HEK293 (cell line): ENCODE results near the gene HPCAL1.

ENCODE experiments used
- CTCF ChIA-PET: fragments of 350-600 bp; formaldehyde crosslinking; extraction: SDS; loops from one replicate; lab custom pipeline; 2021; ENCODE audit warnings: antibody characterized with exemption; lab: Yijun Ruan, JAX
- POLR2A ChIA-PET: fragments of 300-600 bp; formaldehyde crosslinking; extraction: SDS; loops from one replicate; lab custom pipeline; 2020; ENCODE audit warnings: antibody characterized with exemption, inconsistent platforms; lab: Yijun Ruan, JAX
- H3K27ac ChIP-seq: fragments of 200-500 bp; sonication (Bioruptor generic); 2 replicates; pipeline ENCODE4 v1.5.1; 2014; ENCODE audit warnings: low read depth, low read length, control low read depth, inconsistent platforms; ENCODE audit errors: extremely low read depth
- H3K36me3 ChIP-seq, 2 experiments: fragments of 200-500 bp in 1 of 2; sonication (Bioruptor generic) in 1 of 2; 1 replicate in 1 of 2; 2 replicates in 1 of 2; pipeline ENCODE4 v1.5.1; 2014 to 2017; ENCODE audit warnings: inconsistent platforms in 2 of 2, low read length in 2 of 2; ENCODE audit not compliant: control insufficient read depth in 2 of 2, insufficient read depth in 1 of 2
- H3K4me1 ChIP-seq: fragments of 200-500 bp; sonication (Bioruptor generic); 2 replicates; pipeline ENCODE4 v1.5.1; 2014; ENCODE audit warnings: mild to moderate bottlenecking, low read length, inconsistent platforms; ENCODE audit not compliant: control insufficient read depth, insufficient read depth
- H3K4me3 ChIP-seq: 2 replicates; pipeline ENCODE4 v1.5.1; 2011; ENCODE audit warnings: low read depth, mild to moderate bottlenecking, control low read depth, low read length, moderate library complexity
- H3K9me3 ChIP-seq: fragments of 200-500 bp; sonication (Bioruptor generic); 2 replicates; pipeline ENCODE4 v1.5.1; 2014; ENCODE audit warnings: low read depth, low read length, inconsistent platforms; ENCODE audit not compliant: control insufficient read depth, insufficient read depth
- BCL11A ChIP-seq: fragments of 450-650 bp; formaldehyde crosslinking; IDR thresholded peaks from 2 replicates; pipeline ENCODE4 v1.5.1; 2016; ENCODE audit warnings: low read depth, missing biosample characterization, missing genetic modification characterization
- FEZF1 ChIP-seq: fragments of 450-650 bp; formaldehyde crosslinking; IDR thresholded peaks from 2 replicates; pipeline ENCODE4 v1.5.1; 2016; ENCODE audit warnings: missing biosample characterization, missing genetic modification characterization
- GLIS2 ChIP-seq: fragments of 450-650 bp; formaldehyde crosslinking; IDR thresholded peaks from 2 replicates; pipeline ENCODE4 v1.5.1; 2016; ENCODE audit warnings: missing biosample characterization, missing genetic modification characterization
- KLF16 ChIP-seq: fragments of 450-650 bp; formaldehyde crosslinking; IDR thresholded peaks from 2 replicates; pipeline ENCODE4 v1.5.1; 2017; ENCODE audit warnings: missing biosample characterization, missing genetic modification characterization
- ZIC2 ChIP-seq: fragments of 450-650 bp; formaldehyde crosslinking; IDR thresholded peaks from 2 replicates; pipeline ENCODE4 v1.5.1; 2016; ENCODE audit warnings: missing biosample characterization, missing genetic modification characterization
- ZNF112 ChIP-seq: fragments of 450-650 bp; formaldehyde crosslinking; IDR thresholded peaks from 2 replicates; pipeline ENCODE4 v1.5.0; 2017; ENCODE audit warnings: missing biosample characterization, missing genetic modification characterization
- ZNF274 ChIP-seq, 2 experiments: fragments of 200-500 bp in 1 of 2; fragments of 450-650 bp in 1 of 2; sonication (Bioruptor generic) in 1 of 2; formaldehyde crosslinking in 1 of 2; IDR thresholded peaks; 2 replicates each; pipeline versions ENCODE4 v1.5.1 to v1.6.1; 2014 to 2016; ENCODE audit warnings: borderline replicate concordance in 1 of 2, inconsistent platforms in 1 of 2, low read length in 1 of 2, missing biosample characterization in 1 of 2, missing genetic modification characterization in 1 of 2
- ZNF354C ChIP-seq: fragments of 450-650 bp; formaldehyde crosslinking; IDR thresholded peaks from 2 replicates; pipeline ENCODE4 v1.5.1; 2016; ENCODE audit warnings: missing biosample characterization, missing genetic modification characterization, low read depth, borderline replicate concordance
- ZNF621 ChIP-seq: fragments of 450-650 bp; formaldehyde crosslinking; IDR thresholded peaks from 2 replicates; pipeline ENCODE4 v1.5.1; 2017; ENCODE audit warnings: missing biosample characterization, missing genetic modification characterization
- ZNF654 ChIP-seq: fragments of 450-650 bp; formaldehyde crosslinking; IDR thresholded peaks from 2 replicates; pipeline ENCODE4 v1.5.1; 2016; ENCODE audit warnings: low read depth, missing biosample characterization, missing genetic modification characterization
- ZNF768 ChIP-seq: fragments of 450-650 bp; formaldehyde crosslinking; IDR thresholded peaks from 2 replicates; pipeline ENCODE4 v1.5.1; 2018; ENCODE audit warnings: missing biosample characterization, mild to moderate bottlenecking, missing genetic modification characterization
- ZSCAN30 ChIP-seq: fragments of 450-650 bp; IDR thresholded peaks from 2 replicates; pipeline ENCODE4 v1.5.1; 2018; ENCODE audit warnings: missing biosample characterization, mild to moderate bottlenecking, missing genetic modification characterization, moderate library complexity
- TF ChIP-seq, protein P1 (sequence below): fragments of 450-650 bp; formaldehyde crosslinking; IDR thresholded peaks from 2 replicates; pipeline ENCODE4 v1.5.1; 2016; ENCODE audit warnings: missing biosample characterization, missing genetic modification characterization
- TF ChIP-seq, protein P2 (sequence below): fragments of 450-650 bp; formaldehyde crosslinking; IDR thresholded peaks from 2 replicates; pipeline ENCODE4 v1.5.1; 2017; ENCODE audit warnings: missing biosample characterization, missing genetic modification characterization
- TF ChIP-seq, protein P3 (sequence below): fragments of 450-650 bp; formaldehyde crosslinking; IDR thresholded peaks from 2 replicates; pipeline ENCODE4 v1.5.1; 2016; ENCODE audit warnings: missing biosample characterization, missing genetic modification characterization
- TF ChIP-seq, protein P4 (sequence below): fragments of 450-650 bp; formaldehyde crosslinking; IDR thresholded peaks from 2 replicates; pipeline ENCODE4 v1.5.1; 2016; ENCODE audit warnings: missing biosample characterization, missing genetic modification characterization
- TF ChIP-seq, protein P5 (sequence below): fragments of 450-650 bp; formaldehyde crosslinking; IDR thresholded peaks from 2 replicates; pipeline ENCODE4 v1.5.1; 2017; ENCODE audit warnings: missing biosample characterization, missing genetic modification characterization
- TF ChIP-seq, protein P6 (sequence below): fragments of 450-650 bp; formaldehyde crosslinking; optimal IDR thresholded peaks from 2 replicates; pipeline ENCODE3; 2016; ENCODE audit warnings: missing biosample characterization, mild to moderate bottlenecking, missing genetic modification characterization

The HPCAL1 gene

DNA sequence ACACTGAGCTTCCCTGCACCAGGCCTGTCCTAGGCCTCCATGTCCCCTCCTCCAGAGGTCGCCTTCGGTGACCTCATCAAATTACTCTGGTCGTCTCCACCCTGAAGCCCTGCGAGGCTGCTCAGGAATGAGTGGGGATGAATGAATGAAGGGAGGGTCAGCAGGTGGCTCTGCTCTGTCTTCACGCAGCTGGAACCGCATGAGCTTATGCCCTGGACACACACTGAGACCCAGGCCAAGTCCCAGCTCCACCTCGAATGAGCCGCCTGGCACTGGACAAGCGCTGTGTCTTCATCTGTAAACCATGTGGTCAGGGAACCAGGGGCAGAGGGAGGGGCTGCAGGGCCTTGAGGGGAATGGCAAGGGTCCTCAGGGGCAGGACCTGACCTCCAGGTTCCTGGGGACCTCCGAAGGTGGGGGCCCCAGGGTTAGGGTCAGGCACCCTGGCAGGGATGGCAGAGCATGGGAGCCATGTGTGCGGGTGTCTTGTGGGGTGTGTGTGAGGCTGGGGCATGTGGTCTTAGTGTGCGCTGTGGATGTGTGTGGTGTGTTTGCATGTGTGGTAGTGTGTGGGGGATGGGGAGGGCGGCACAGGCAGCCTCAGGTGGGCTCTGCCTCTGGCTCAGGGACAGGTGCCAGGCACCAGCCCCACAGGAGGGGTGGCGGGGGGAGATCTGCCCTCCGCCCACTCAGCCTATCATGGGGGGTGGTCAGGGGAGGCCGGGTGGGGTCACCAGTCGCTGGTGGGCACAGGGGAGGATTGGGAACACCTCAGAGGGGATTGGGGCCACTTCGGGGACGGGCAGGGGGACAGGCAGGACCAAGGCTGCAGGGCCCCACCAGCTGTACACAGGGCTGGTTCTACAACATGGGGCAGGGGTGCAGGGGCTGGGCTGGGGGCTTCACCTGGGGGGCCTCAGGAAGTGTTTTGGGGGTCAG, 131.5 kb downstream of the HPCAL1 start:
- POLR2A ChIA-PET: interaction anchor here (0.8 to 1.8 kb wide), 7 partner anchors 14 to 591 kb away, joined by 3 to 17 read pairs (median 5); partner anchors contain the start of genes ODC1 and TAF1B
- no peaks in the 10 kb centered on the region for H3K9me3 ChIP-seq
- H3K4me3 ChIP-seq: no peak overlapping the region
- H3K4me1 ChIP-seq: no peaks in the 10 kb centered on the region
- H3K27ac ChIP-seq: no peak overlapping the region
- CTCF ChIA-PET: interaction anchor here (0.6 to 4.6 kb wide), 52 partner anchors 7 to 665 kb away, joined by 3 to 81 read pairs (median 5); partner anchors contain the start of genes CYS1, ODC1 and RRM2
- TF ChIP-seq, protein P1, sequence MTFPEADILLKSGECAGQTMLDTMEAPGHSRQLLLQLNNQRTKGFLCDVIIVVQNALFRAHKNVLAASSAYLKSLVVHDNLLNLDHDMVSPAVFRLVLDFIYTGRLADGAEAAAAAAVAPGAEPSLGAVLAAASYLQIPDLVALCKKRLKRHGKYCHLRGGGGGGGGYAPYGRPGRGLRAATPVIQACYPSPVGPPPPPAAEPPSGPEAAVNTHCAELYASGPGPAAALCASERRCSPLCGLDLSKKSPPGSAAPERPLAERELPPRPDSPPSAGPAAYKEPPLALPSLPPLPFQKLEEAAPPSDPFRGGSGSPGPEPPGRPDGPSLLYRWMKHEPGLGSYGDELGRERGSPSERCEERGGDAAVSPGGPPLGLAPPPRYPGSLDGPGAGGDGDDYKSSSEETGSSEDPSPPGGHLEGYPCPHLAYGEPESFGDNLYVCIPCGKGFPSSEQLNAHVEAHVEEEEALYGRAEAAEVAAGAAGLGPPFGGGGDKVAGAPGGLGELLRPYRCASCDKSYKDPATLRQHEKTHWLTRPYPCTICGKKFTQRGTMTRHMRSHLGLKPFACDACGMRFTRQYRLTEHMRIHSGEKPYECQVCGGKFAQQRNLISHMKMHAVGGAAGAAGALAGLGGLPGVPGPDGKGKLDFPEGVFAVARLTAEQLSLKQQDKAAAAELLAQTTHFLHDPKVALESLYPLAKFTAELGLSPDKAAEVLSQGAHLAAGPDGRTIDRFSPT (tag by site-specific recombination): 0 out of 2 replicates have a peak, but pooled peaks have one; percentile 20
- TF ChIP-seq ZIC2 (0 out of 2 replicates have a peak, but pooled peaks have one; percentile 2), ZNF621 (tag by site-specific recombination) (no peak), ZNF354C (tag by site-specific recombination) (no peak), BCL11A (0 out of 2 replicates have a peak, but pooled peaks have one; percentile 8)
- peaks cover 0 to 7% of the 10 kb centered on the region in 2 experiments; a peak in 1 of 3 replicates for H3K36me3 ChIP-seq

DNA sequence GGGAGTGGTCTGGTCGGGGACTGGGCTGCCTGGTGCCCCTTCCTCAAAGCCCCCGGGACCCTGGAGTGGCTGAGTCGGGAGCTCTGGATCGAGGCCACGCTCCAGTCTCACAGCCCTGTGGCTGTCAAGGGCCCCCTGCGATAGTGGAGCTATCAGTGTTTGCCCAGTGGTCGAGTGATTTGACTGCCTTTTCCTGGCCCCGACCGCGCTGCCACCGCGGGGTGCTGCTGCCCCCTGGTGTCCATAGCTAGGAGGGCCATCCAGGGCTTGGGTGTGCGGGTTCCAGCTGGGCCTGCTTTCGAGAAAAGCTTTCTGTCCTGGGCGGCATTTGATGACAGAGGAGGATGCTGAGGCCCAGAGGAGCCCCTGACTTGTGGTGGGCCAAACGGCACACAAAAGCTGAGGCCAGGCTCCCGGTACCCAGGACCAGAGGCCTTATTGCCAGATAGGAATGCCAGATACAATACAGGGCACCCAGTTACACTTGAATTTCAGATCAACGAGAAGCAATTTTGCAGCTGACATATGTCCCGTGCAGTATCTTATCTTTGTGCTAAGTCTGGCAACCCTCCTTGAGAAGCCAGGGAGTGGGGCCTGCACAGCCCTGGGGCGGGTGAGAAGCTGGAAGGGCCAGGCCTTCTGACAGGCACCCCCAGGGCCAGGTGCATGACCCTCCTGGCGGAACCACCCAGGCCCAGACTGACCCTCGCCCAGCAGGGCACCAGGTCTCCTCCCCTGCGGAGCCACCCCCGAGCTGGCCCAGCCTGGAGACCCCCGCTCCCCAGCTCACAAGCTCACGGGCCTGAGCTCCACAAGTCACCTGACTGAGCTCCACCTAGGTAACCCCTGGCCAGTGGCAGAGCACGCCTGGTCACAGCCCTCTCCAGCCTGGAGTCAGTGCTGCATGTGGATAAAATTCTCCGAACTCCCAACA, 132.4 kb downstream of the HPCAL1 start:
- Histone ChIP-seq H3K27ac (no peak overlapping the region), H3K4me1 (no peaks in the 10 kb centered on the region), H3K4me3 (no peak overlapping the region), H3K9me3 (no peaks in the 10 kb centered on the region), H3K36me3 (peaks cover 0 to 17% of the 10 kb centered on the region in 2 experiments; a peak in 2 of 3 replicates)
- POLR2A ChIA-PET: interaction anchor here (0.7 to 1.8 kb wide), 7 partner anchors 13 to 592 kb away, joined by 3 to 17 read pairs (median 5); partner anchors contain the start of genes ODC1 and TAF1B
- CTCF ChIA-PET: interaction anchor here (0.5 to 4.6 kb wide), 65 partner anchors 8 to 983 kb away, joined by 3 to 81 read pairs (median 4); partner anchors contain the start of genes CYS1, ODC1 and RRM2
- TF ChIP-seq ZNF112 (tag by site-specific recombination) (no peak), BCL11A (peak; percentile 21; the same call in 1 of the 2 replicates), GLIS2 (tag by site-specific recombination) (peak; percentile 26; the same call in 1 of the 2 replicates), ZNF274 (IDR thresholded peaks at IDR 0.05; ENCODE audit: low read length) (no peak), ZNF274 (tag by site-specific recombination; IDR thresholded peaks at IDR 0.05; ENCODE audit: borderline replicate concordance) (no peak), ZIC2 (peak; percentile 88), ZNF621 (tag by site-specific recombination) (no peak), KLF16 (tag by site-specific recombination) (no peak), FEZF1 (tag by site-specific recombination) (peak; percentile 28; the same call in 1 of the 2 replicates), ZSCAN30 (peak; percentile 88), ZNF768 (tag by site-specific recombination) (no peak), ZNF654 (tag by site-specific recombination) (peak; percentile 91)
- TF ChIP-seq, protein P2, sequence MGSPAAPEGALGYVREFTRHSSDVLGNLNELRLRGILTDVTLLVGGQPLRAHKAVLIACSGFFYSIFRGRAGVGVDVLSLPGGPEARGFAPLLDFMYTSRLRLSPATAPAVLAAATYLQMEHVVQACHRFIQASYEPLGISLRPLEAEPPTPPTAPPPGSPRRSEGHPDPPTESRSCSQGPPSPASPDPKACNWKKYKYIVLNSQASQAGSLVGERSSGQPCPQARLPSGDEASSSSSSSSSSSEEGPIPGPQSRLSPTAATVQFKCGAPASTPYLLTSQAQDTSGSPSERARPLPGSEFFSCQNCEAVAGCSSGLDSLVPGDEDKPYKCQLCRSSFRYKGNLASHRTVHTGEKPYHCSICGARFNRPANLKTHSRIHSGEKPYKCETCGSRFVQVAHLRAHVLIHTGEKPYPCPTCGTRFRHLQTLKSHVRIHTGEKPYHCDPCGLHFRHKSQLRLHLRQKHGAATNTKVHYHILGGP (tag by site-specific recombination): 0 out of 2 replicates have a peak, but pooled peaks have one; percentile 9
- TF ChIP-seq, protein P3, sequence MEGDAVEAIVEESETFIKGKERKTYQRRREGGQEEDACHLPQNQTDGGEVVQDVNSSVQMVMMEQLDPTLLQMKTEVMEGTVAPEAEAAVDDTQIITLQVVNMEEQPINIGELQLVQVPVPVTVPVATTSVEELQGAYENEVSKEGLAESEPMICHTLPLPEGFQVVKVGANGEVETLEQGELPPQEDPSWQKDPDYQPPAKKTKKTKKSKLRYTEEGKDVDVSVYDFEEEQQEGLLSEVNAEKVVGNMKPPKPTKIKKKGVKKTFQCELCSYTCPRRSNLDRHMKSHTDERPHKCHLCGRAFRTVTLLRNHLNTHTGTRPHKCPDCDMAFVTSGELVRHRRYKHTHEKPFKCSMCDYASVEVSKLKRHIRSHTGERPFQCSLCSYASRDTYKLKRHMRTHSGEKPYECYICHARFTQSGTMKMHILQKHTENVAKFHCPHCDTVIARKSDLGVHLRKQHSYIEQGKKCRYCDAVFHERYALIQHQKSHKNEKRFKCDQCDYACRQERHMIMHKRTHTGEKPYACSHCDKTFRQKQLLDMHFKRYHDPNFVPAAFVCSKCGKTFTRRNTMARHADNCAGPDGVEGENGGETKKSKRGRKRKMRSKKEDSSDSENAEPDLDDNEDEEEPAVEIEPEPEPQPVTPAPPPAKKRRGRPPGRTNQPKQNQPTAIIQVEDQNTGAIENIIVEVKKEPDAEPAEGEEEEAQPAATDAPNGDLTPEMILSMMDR (tag by site-specific recombination): peak; percentile 92
- TF ChIP-seq, protein P4, sequence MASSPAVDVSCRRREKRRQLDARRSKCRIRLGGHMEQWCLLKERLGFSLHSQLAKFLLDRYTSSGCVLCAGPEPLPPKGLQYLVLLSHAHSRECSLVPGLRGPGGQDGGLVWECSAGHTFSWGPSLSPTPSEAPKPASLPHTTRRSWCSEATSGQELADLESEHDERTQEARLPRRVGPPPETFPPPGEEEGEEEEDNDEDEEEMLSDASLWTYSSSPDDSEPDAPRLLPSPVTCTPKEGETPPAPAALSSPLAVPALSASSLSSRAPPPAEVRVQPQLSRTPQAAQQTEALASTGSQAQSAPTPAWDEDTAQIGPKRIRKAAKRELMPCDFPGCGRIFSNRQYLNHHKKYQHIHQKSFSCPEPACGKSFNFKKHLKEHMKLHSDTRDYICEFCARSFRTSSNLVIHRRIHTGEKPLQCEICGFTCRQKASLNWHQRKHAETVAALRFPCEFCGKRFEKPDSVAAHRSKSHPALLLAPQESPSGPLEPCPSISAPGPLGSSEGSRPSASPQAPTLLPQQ (tag by site-specific recombination): 0 out of 2 replicates have a peak, but pooled peaks have one; percentile 35
- TF ChIP-seq, protein P5, sequence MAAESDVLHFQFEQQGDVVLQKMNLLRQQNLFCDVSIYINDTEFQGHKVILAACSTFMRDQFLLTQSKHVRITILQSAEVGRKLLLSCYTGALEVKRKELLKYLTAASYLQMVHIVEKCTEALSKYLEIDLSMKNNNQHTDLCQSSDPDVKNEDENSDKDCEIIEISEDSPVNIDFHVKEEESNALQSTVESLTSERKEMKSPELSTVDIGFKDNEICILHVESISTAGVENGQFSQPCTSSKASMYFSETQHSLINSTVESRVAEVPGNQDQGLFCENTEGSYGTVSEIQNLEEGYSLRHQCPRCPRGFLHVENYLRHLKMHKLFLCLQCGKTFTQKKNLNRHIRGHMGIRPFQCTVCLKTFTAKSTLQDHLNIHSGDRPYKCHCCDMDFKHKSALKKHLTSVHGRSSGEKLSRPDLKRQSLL (tag by site-specific recombination): 0 out of 2 replicates have a peak, but pooled peaks have one; percentile 23
- TF ChIP-seq, protein P6, sequence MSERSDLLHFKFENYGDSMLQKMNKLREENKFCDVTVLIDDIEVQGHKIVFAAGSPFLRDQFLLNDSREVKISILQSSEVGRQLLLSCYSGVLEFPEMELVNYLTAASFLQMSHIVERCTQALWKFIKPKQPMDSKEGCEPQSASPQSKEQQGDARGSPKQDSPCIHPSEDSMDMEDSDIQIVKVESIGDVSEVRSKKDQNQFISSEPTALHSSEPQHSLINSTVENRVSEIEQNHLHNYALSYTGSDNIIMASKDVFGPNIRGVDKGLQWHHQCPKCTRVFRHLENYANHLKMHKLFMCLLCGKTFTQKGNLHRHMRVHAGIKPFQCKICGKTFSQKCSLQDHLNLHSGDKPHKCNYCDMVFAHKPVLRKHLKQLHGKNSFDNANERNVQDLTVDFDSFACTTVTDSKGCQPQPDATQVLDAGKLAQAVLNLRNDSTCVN (tag by site-specific recombination): peak; percentile 17
